SK-N-SH (cell line): Measurements from ENCODE around the gene DRGX. TPM values are rescaled to one million over a fixed set of nuclear protein-coding genes. Genes with fewer than 3 reads are reported as not detected.

Experiments used
- CTCF ChIA-PET: fragments of 300-600, 350-600 bp; formaldehyde crosslinking; extraction: SDS; loops from one replicate; lab custom pipeline; 2021; lab: Yijun Ruan, JAX
- POLR2A ChIA-PET: fragments of 350-600 bp; sonication (Branson Sonifier 250); formaldehyde crosslinking; extraction: SDS; loops from one replicate; lab custom pipeline; 2020; ENCODE audit warnings: antibody characterized with exemption, inconsistent platforms; lab: Yijun Ruan, JAX
- DNase-seq: peaks from one replicate; pipeline ENCODE4 v3.0.0; 2012
- H2AFZ ChIP-seq: fragments of 200-600 bp; sonication (generic); 2 replicates; pipeline ENCODE4 v1.8.1; 2016; ENCODE audit warnings: antibody characterized with exemption, mild to moderate bottlenecking, low read depth
- H3F3A ChIP-seq: fragments of 200-600 bp; sonication (generic); replicated peaks from 2 replicates; pipeline ENCODE3; 2016; ENCODE audit warnings: antibody characterized with exemption, mild to moderate bottlenecking; ENCODE audit not compliant: insufficient read depth
- H3K27ac ChIP-seq, 2 experiments: fragments of 200-500 bp in 1 of 2; fragments of 200-600 bp in 1 of 2; sonication (Bioruptor generic) in 1 of 2; sonication (generic), shearing (Covaris generic) in 1 of 2; 2 replicates each; pipeline versions ENCODE4 v1.5.1 to v1.6.1; 2014 to 2016; ENCODE audit warnings: low read depth in 2 of 2, inconsistent platforms in 1 of 2, low read length in 1 of 2, mild to moderate bottlenecking in 1 of 2, mixed read lengths in 1 of 2
- H3K27me3 ChIP-seq: fragments of 200-600 bp; sonication (generic), shearing (Covaris generic); 2 replicates; pipeline ENCODE4 v1.6.1; 2016; ENCODE audit warnings: mixed run types; ENCODE audit not compliant: insufficient read depth
- H3K36me3 ChIP-seq, 2 experiments: fragments of 200-500 bp in 1 of 2; fragments of 200-600 bp in 1 of 2; sonication (Bioruptor generic) in 1 of 2; sonication (generic) in 1 of 2; replicated peaks in 1 of 2; 2 replicates each; pipeline versions ENCODE3 to v1.5.1; 2014 to 2016; ENCODE audit warnings: low read length in 1 of 2, mild to moderate bottlenecking in 1 of 2; ENCODE audit not compliant: insufficient read depth in 2 of 2, control insufficient read depth in 1 of 2
- H3K4me1 ChIP-seq, 2 experiments: fragments of 200-500 bp in 1 of 2; fragments of 200-600 bp in 1 of 2; sonication (Bioruptor generic) in 1 of 2; sonication (generic), shearing (Covaris generic) in 1 of 2; 2 replicates each; pipeline versions ENCODE4 v1.5.1 to v1.6.1; 2014 to 2016; ENCODE audit warnings: low read depth in 1 of 2, low read length in 1 of 2, mixed run types in 1 of 2; ENCODE audit not compliant: insufficient read depth in 2 of 2, control insufficient read depth in 1 of 2
- H3K4me2 ChIP-seq: fragments of 200-600 bp; sonication (generic), shearing (Covaris generic); 2 replicates; pipeline ENCODE4 v1.6.1; 2017; ENCODE audit warnings: mixed run types
- H3K4me3 ChIP-seq, 2 experiments: fragments of 200-500 bp in 1 of 2; fragments of 200-600 bp in 1 of 2; sonication (Bioruptor generic) in 1 of 2; sonication (generic), shearing (Covaris generic) in 1 of 2; 2 replicates each; pipeline versions ENCODE4 v1.5.1 to v1.8.1; 2014 to 2016; ENCODE audit warnings: low read depth in 2 of 2, inconsistent platforms in 1 of 2, low read length in 1 of 2, mild to moderate bottlenecking in 1 of 2, mixed read lengths in 1 of 2, moderate library complexity in 1 of 2
- H3K79me2 ChIP-seq: fragments of 200-600 bp; sonication (generic); 2 replicates; pipeline ENCODE4 v1.8.1; 2017; ENCODE audit warnings: mild to moderate bottlenecking; ENCODE audit not compliant: insufficient read depth
- H3K9ac ChIP-seq: fragments of 200-600 bp; sonication (generic); 2 replicates; pipeline ENCODE4 v1.6.1; 2017; ENCODE audit warnings: mixed run types
- H3K9me2 ChIP-seq: fragments of 200-600 bp; sonication (generic); 2 replicates; pipeline ENCODE4 v1.6.1; 2017; ENCODE audit warnings: mixed run types
- H3K9me3 ChIP-seq: fragments of 200-600 bp; sonication (generic); 2 replicates; pipeline ENCODE4 v1.6.1; 2017; ENCODE audit warnings: mixed run types, mild to moderate bottlenecking, moderate library complexity
- H4K20me1 ChIP-seq: fragments of 200-600 bp; sonication (generic); 2 replicates; pipeline ENCODE4 v1.6.1; 2017; ENCODE audit warnings: mild to moderate bottlenecking, mixed run types; ENCODE audit not compliant: insufficient read depth
- CHD2 ChIP-seq: fragments of 150-350 bp; IDR thresholded peaks from 2 replicates; pipeline ENCODE4 v1.6.1; 2018; ENCODE audit warnings: low read length; ENCODE audit not compliant: partially characterized antibody
- CTCF ChIP-seq: fragments of 200-600 bp; sonication (generic); IDR thresholded peaks from 2 replicates; pipeline ENCODE4 v1.6.1; 2017; ENCODE audit warnings: antibody characterized with exemption, mild to moderate bottlenecking, moderate library complexity
- FOSL2 ChIP-seq: IDR thresholded peaks from 2 replicates; pipeline ENCODE4 v1.4.0; 2012; ENCODE audit warnings: low read depth, mild to moderate bottlenecking, moderate library complexity, borderline replicate concordance
- GABPA ChIP-seq: IDR thresholded peaks from 2 replicates; pipeline ENCODE4 v1.4.0; 2012; ENCODE audit warnings: low read depth, mild to moderate bottlenecking
- GATA2 ChIP-seq: sonication (generic); formaldehyde crosslinking; IDR thresholded peaks from 2 replicates; pipeline ENCODE4 v1.5.0; 2020; ENCODE audit warnings: mild to moderate bottlenecking, missing genetic modification reagents
- IRF3 ChIP-seq: fragments of 150-350 bp; IDR thresholded peaks from 2 replicates; pipeline ENCODE4 v1.6.1; 2016; ENCODE audit warnings: mild to moderate bottlenecking, low read depth, low read length
- JUND ChIP-seq: IDR thresholded peaks from 2 replicates; pipeline ENCODE4 v1.4.0; 2012
- MXI1 ChIP-seq: IDR thresholded peaks from 2 replicates; pipeline ENCODE4 v1.6.1; 2012; ENCODE audit warnings: mild to moderate bottlenecking, low read depth, low read length, improper control_type of control experiment
- NRF1 ChIP-seq: IDR thresholded peaks from 2 replicates; pipeline ENCODE4 v1.6.1; 2012; ENCODE audit warnings: low read depth, mild to moderate bottlenecking, low read length
- RFX5 ChIP-seq: IDR thresholded peaks from 2 replicates; pipeline ENCODE4 v1.6.1; 2012; ENCODE audit warnings: mild to moderate bottlenecking, improper control_type of control experiment, low read length
- SMC3 ChIP-seq: IDR thresholded peaks from 2 replicates; pipeline ENCODE4 v1.6.1; 2012; ENCODE audit warnings: low read depth, low read length, improper control_type of control experiment
- TEAD4 ChIP-seq: IDR thresholded peaks from 2 replicates; pipeline ENCODE4 v1.4.0; 2012; ENCODE audit warnings: mild to moderate bottlenecking, borderline replicate concordance; ENCODE audit not compliant: insufficient read depth
- USF2 ChIP-seq: fragments of 150-350 bp; IDR thresholded peaks from 2 replicates; pipeline ENCODE4 v1.6.1; 2017; ENCODE audit warnings: antibody characterized with exemption, low read length, low read depth, borderline replicate concordance
- WGBS: methylation state at CpG from one replicate; pipeline ENCODE4 v1.1.6; 2017; ENCODE audit warnings: low lambda C conversion rate; 5-methylcytosine and 5-hydroxymethylcytosine counted together
- polyA plus RNA-seq, 3 experiments: library from polyadenylated mRNA; depleted of rRNA; stranded (reverse); fragments of >200 nt; gene quantifications; 2 replicates each; pipeline ENCODE4 v1.2.3, GENCODE V29; 2012

DRGX gene
- polyA plus RNA-seq, 1 of the 3 experiments (the other 2 are of a cell fraction): not detected

- TF ChIP-seq FOSL2 (no peak), TEAD4 (no peak), CTCF (no peak), USF2 (no peak), NRF1 (no peak), CHD2 (no peak), IRF3 (no peak), MXI1 (no peak), RFX5 (no peak), GABPA (no peak)
- TF ChIP-seq, all 33 proteins: peak for 0
- no peaks in the 10 kb centered on the region for H3K79me2 ChIP-seq
- no peaks in the 10 kb centered on the region for H3K9me2 ChIP-seq
- CTCF ChIA-PET: no interaction called here
- POLR2A ChIA-PET: no interaction called here
- no peaks in the 10 kb centered on the region for H3F3A ChIP-seq
- H4K20me1 ChIP-seq: no peaks in the 10 kb centered on the region
- H3K9ac ChIP-seq: no peak overlapping the region
- H3K27ac ChIP-seq: no peak overlapping the region
- no peak for DNase-seq
- no peak overlapping the region for H2AFZ ChIP-seq
- 9% methylated on average over 1 of the region's 1 CpG for WGBS
- H3K36me3 ChIP-seq: no peaks in the 10 kb centered on the region
- H3K9me3 ChIP-seq: no peaks in the 10 kb centered on the region
- no peaks in the 10 kb centered on the region for H3K27me3 ChIP-seq
- no peak overlapping the region for H3K4me3 ChIP-seq
- peaks cover 0 to 27% of the 10 kb centered on the region in 2 experiments; a peak in 1 of 4 replicates for H3K4me1 ChIP-seq
- no peak overlapping the region for H3K4me2 ChIP-seq
Measured at GRCh38 chr10:49356944-49357343, 38.9 kb downstream of the DRGX start.

GRCh38 chr10:49356181-49356580 is 39.7 kb downstream of the DRGX start:
- H3K4me1 ChIP-seq: peaks cover 0 to 20% of the 10 kb centered on the region in 2 experiments; a peak in 1 of 4 replicates

More at GRCh38 chr10:49356181-49356580, 39.7 kb downstream of the DRGX start:
- CTCF ChIA-PET: no interaction called here
- no peaks in the 10 kb centered on the region for H3K36me3 ChIP-seq
- no peak for DNase-seq
- POLR2A ChIA-PET: no interaction called here
- 16% methylated on average over 4 of the region's 4 CpGs for WGBS
- TF ChIP-seq SMC3 (no peak), GATA2 (CRISPR knock-in tag) (no peak), JUND (no peak)
- TF ChIP-seq, all 33 proteins: peak for 0
- no peak overlapping the region for H3K4me3 ChIP-seq
- H2AFZ ChIP-seq: no peak overlapping the region
- H3K79me2 ChIP-seq: no peaks in the 10 kb centered on the region
- no peak overlapping the region for H3K9ac ChIP-seq
- H3K27me3 ChIP-seq: no peaks in the 10 kb centered on the region
- H3K9me3 ChIP-seq: no peaks in the 10 kb centered on the region
- H4K20me1 ChIP-seq: no peaks in the 10 kb centered on the region
- no peaks in the 10 kb centered on the region for H3F3A ChIP-seq
- H3K9me2 ChIP-seq: no peaks in the 10 kb centered on the region
- H3K27ac ChIP-seq: no peak overlapping the region
- H3K4me2 ChIP-seq: no peak overlapping the region
